ENCODE measurements around the gene ORC1.
A peak's percentile ranks its signal among the peaks of the same experiment; 100 is the strongest.

ORC1 gene

DNA sequence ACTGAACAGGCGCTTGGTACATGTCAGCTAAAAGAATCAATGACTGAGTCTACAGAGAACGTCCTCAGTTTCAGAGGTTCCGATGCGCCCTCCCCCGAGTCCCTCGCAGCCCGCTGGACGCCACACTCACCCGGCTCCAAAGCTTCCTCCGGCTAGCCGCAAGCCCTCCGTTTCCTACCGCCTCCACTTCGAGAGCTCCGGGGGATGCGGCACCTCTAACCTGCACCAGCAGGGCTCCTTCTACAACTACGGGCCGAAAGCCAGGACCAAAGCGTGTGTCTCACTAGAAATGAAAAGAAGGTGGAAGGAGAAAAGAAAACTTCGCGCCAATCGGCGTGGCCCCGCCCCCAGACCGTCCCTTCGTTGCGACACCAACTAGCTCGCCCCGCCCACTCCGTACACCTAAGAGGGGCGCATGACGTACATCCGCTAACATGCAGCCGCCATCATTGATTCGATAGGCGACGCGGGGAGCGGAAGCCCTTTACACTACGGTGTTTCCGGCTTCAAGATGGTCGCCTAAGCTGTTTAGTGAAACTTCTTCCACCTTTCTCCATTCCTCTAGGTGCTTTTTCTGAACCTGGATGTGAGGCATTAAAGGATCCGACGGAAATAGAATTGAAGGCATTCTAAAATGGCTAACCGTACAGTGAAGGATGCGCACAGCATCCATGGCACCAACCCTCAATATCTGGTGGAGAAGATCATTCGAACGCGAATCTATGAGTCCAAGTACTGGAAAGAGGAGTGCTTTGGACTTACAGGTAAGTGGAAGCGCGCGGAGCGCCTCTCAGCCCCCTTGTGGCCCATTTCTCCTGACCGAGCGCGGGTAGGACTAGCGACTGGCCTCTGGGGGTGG is at the start of gene ORC1, which contains the start of gene PRPF38A:
Gene ORC1, minus strand, starts transcription at position 308 of the 859 bp plus-strand sequence. CDS start 2,200 bp downstream, outside the sequence.
Gene PRPF38A, plus strand, starts transcription at position 487 of the 859 bp plus-strand sequence. Its CDS starts 148 bp downstream, at position 635.
- TF ChIP-seq, protein P1, sequence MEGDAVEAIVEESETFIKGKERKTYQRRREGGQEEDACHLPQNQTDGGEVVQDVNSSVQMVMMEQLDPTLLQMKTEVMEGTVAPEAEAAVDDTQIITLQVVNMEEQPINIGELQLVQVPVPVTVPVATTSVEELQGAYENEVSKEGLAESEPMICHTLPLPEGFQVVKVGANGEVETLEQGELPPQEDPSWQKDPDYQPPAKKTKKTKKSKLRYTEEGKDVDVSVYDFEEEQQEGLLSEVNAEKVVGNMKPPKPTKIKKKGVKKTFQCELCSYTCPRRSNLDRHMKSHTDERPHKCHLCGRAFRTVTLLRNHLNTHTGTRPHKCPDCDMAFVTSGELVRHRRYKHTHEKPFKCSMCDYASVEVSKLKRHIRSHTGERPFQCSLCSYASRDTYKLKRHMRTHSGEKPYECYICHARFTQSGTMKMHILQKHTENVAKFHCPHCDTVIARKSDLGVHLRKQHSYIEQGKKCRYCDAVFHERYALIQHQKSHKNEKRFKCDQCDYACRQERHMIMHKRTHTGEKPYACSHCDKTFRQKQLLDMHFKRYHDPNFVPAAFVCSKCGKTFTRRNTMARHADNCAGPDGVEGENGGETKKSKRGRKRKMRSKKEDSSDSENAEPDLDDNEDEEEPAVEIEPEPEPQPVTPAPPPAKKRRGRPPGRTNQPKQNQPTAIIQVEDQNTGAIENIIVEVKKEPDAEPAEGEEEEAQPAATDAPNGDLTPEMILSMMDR (IDR thresholded peaks at IDR 0.05) = peak; percentile 57
- no peak for TF ChIP-seq ZFX (IDR thresholded peaks at IDR 0.05; ENCODE audit: borderline replicate concordance)
- H3K27ac ChIP-seq = peak within 1 kb of the TSS; percentile 86

DNA sequence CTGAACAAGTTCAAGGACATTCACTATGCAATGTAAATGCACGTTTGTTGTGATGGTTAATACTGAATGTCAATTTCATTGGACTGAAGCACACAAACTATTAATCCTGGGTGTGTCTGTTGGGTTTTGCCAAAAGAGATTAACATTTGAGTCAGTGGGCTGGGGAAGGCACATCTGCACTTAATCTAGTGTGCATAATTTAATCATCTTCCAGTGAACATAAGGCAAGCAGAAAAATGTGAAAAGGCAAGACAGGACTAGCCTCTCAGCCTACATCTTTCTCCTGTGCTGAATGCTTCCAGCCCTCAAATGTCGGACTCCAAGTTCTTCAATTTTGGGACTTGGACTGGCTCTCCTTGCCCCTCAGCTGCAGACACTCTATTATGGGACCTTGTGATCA is 40.2 kb upstream of the ORC1 start:
- H3K27ac ChIP-seq = no peak overlapping the region
- TF ChIP-seq, protein P1 (IDR thresholded peaks at IDR 0.05) = no peak
- TF ChIP-seq ZFX (IDR thresholded peaks at IDR 0.05; ENCODE audit: borderline replicate concordance) = no peak

DNA sequence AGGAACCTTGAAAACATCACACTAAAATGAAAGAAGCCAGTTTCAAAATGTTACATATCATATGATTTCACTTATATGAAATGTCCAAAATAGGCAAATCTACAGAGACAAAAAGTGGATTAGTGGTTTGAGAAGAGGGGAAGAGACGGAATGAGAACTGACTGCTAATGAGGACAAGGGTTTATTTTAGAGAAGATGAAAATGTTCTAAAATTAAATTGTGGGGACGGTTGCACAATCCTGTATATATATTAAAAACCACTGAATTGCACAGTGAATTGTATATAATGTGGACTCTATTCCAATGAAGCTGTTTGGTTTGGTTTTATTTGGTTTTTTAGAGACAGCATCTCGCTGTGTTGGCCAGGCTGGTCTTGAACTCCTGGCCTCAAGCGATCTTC is 35.8 kb upstream of the ORC1 start:
- H3K27ac ChIP-seq = no peak overlapping the region
- no peak for TF ChIP-seq ZFX (IDR thresholded peaks at IDR 0.05; ENCODE audit: borderline replicate concordance)
- TF ChIP-seq, protein P1 (IDR thresholded peaks at IDR 0.05) = no peak

DNA sequence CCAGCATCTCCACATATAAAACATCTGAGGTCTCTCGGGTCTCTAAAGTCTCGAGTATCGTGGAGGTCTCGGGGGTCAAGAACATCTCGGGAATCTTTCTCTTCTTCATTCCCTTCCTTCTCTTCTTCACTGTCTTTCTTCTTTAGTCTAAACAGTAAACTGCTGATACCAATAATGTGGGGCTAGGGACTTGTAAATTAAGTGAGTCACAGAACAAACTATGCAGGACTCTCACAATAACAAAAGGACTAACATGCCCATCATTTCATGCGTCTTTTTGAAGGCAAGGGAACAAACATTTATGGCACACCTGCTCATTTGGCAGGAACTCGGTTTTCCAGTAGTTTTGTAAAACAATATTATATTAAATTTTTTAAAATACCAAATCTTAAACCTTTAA is 32.6 kb upstream of the ORC1 start:
- TF ChIP-seq, protein P1 (IDR thresholded peaks at IDR 0.05) = no peak
- no peak for TF ChIP-seq ZFX (IDR thresholded peaks at IDR 0.05; ENCODE audit: borderline replicate concordance)
- H3K27ac ChIP-seq = no peak overlapping the region

DNA sequence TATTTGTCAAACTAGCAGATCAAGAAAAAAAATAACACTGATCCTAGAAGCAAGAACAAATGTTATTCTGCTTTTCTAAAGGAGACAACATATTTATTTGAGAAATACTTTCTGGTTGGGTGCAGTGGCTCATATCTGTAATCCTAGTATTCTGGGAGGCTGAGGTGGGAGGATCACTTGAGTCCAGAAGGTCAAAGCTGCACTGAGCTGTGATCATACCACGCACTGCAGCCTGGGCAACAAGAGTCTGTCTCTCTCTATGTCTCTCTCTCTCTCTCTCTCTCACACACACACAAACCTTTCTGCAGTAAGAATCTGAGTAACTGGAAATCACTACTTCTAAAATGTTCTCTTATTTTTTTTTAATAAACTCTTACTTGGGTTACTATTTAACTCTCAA is 31.4 kb upstream of the ORC1 start:
- TF ChIP-seq ZFX (IDR thresholded peaks at IDR 0.05; ENCODE audit: borderline replicate concordance) = no peak
- TF ChIP-seq, protein P1 (IDR thresholded peaks at IDR 0.05) = no peak
- no peak overlapping the region for H3K27ac ChIP-seq

- TF ChIP-seq, protein P1 (IDR thresholded peaks at IDR 0.05) = no peak
- no peak for TF ChIP-seq ZFX (IDR thresholded peaks at IDR 0.05; ENCODE audit: borderline replicate concordance)
- no peak overlapping the region for H3K27ac ChIP-seq
These were observed 31.0 kb upstream of the ORC1 start for GRCh38 chr1:52435211-52435610.

DNA sequence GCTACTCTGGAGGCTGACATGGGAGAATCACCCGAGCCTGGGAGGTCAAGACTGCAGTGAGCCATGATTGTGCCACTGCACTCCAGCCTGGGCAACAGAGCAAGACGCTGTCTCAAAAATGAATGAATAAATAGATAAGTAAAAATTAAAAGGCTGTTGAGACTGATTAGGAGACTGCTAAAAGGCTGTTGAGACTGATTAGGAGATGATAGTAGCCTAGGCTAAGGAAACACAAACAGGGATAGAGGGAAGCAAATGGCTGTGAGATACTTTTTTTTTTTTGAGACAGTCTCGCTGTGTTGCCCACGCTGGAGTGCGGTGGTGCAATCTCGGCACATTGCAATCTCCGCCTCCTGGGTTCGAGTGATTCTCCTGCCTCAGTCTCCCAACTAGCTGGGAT is 28.6 kb upstream of the ORC1 start:
- TF ChIP-seq ZFX (IDR thresholded peaks at IDR 0.05; ENCODE audit: borderline replicate concordance) = no peak
- TF ChIP-seq, protein P1 (IDR thresholded peaks at IDR 0.05) = no peak
- H3K27ac ChIP-seq = no peak overlapping the region
